CD14-positive monocyte (primary cell): ENCODE measurements around the gene KRTAP10-5. TPM values are rescaled to one million over a fixed set of nuclear protein-coding genes. Genes with fewer than 3 reads are reported as not detected.
"Not testable (repeated sequence)": the region's sequence is repeated elsewhere in the genome, so short reads cannot be mapped to it uniquely, and the experiment has no call there.

ENCODE experiments used
- DNase-seq, 3 donors: peaks; one replicate each; pipeline ENCODE4 v3.0.0-alpha.2; 2011 to 2022
- H2AFZ ChIP-seq: 2 replicates; pipeline ENCODE4 v1.6.0; 2012; ENCODE audit warnings: mild to moderate bottlenecking, low read depth, low read length, inconsistent platforms; ENCODE audit not compliant: insufficient read depth, poor library complexity, severe bottlenecking
- H3K27ac ChIP-seq, 2 donors: 1 replicate in 1 of 2; 2 replicates in 1 of 2; pipeline ENCODE4 v1.5.1; 2012 to 2013; ENCODE audit warnings: low read length in 2 of 2, control low read depth in 1 of 2, inconsistent platforms in 1 of 2, low read depth in 1 of 2, mild to moderate bottlenecking in 1 of 2
- H3K27me3 ChIP-seq, 2 donors: one replicate each; pipeline versions ENCODE4 v1.6.0 to v1.6.1; 2011 to 2013; ENCODE audit warnings: low read length in 2 of 2; ENCODE audit not compliant: control insufficient read depth in 2 of 2, insufficient read depth in 2 of 2
- H3K36me3 ChIP-seq, 2 donors: replicated peaks in 1 of 2; 1 replicate in 1 of 2; 2 replicates in 1 of 2; pipeline versions ENCODE4 v1.5.1 to v1.6.1; 2012 to 2013; ENCODE audit warnings: low read length in 2 of 2, control low read depth in 1 of 2, inconsistent platforms in 1 of 2, mild to moderate bottlenecking in 1 of 2; ENCODE audit not compliant: insufficient read depth in 2 of 2, control insufficient read depth in 1 of 2
- H3K4me1 ChIP-seq, 2 donors: 1 replicate in 1 of 2; 2 replicates in 1 of 2; pipeline versions ENCODE4 v1.5.1 to v1.6.1; 2012 to 2013; ENCODE audit warnings: low read length in 2 of 2, control low read depth in 1 of 2, inconsistent platforms in 1 of 2, mild to moderate bottlenecking in 1 of 2, moderate library complexity in 1 of 2; ENCODE audit not compliant: insufficient read depth in 2 of 2, control insufficient read depth in 1 of 2
- H3K4me2 ChIP-seq: replicated peaks from 2 replicates; pipeline ENCODE3; 2012; ENCODE audit warnings: low read length, moderate library complexity, mild to moderate bottlenecking; ENCODE audit not compliant: poor library complexity, severe bottlenecking; ENCODE audit errors: extremely low read depth
- H3K4me3 ChIP-seq, 3 experiments: fragments of 200-600 bp in 1 of 3; sonication (generic) in 1 of 3; replicated peaks in 1 of 3; 1 replicate in 2 of 3; 2 replicates in 1 of 3; pipeline ENCODE4 v1.5.1; 2011 to 2013; ENCODE audit warnings: low read length in 3 of 3, mild to moderate bottlenecking in 3 of 3, control low read depth in 2 of 3, low read depth in 2 of 3, inconsistent platforms in 1 of 3, moderate library complexity in 1 of 3
- H3K79me2 ChIP-seq: 2 replicates; pipeline ENCODE4 v1.6.0; 2012; ENCODE audit warnings: mild to moderate bottlenecking, control low read depth, inconsistent platforms, low read length, moderate library complexity; ENCODE audit not compliant: insufficient read depth
- H3K9ac ChIP-seq: 2 replicates; pipeline ENCODE4 v1.6.0; 2017; ENCODE audit warnings: low read length, mild to moderate bottlenecking; ENCODE audit not compliant: insufficient read depth, poor library complexity, severe bottlenecking
- H3K9me3 ChIP-seq, 2 donors: replicated peaks in 1 of 2; 1 replicate in 1 of 2; 2 replicates in 1 of 2; pipeline versions ENCODE4 v1.5.1 to v1.6.1; 2012 to 2013; ENCODE audit warnings: low read length in 2 of 2, control low read depth in 1 of 2; ENCODE audit not compliant: control insufficient read depth in 1 of 2, insufficient read depth in 1 of 2
- H4K20me1 ChIP-seq: 2 replicates; pipeline ENCODE4 v1.6.0; 2012; ENCODE audit warnings: mild to moderate bottlenecking, low read length, control low read depth, moderate library complexity; ENCODE audit not compliant: insufficient read depth
- H3K27ac Mint-ChIP-seq, 7 donors: one replicate each; pipeline ENCODE4 v1.8.0; 2020; ENCODE audit warnings: mild to moderate bottlenecking in 7 of 7, mixed read lengths in 7 of 7, moderate library complexity in 6 of 7, inconsistent platforms in 2 of 7
- H3K27me3 Mint-ChIP-seq, 3 donors: one replicate each; pipeline ENCODE4 v1.8.0; 2021 to 2022; ENCODE audit warnings: low read depth in 3 of 3, mild to moderate bottlenecking in 3 of 3, mixed read lengths in 3 of 3, moderate library complexity in 3 of 3, inconsistent platforms in 1 of 3
- H3K36me3 Mint-ChIP-seq, 2 donors: one replicate each; pipeline ENCODE4 v1.8.0; 2020; ENCODE audit warnings: mixed read lengths in 2 of 2, inconsistent platforms in 1 of 2, mild to moderate bottlenecking in 1 of 2
- H3K4me1 Mint-ChIP-seq: one replicate; pipeline ENCODE4 v1.8.0; 2020; ENCODE audit warnings: mild to moderate bottlenecking, mixed read lengths
- H3K4me3 Mint-ChIP-seq, 2 donors: one replicate each; pipeline ENCODE4 v1.8.0; 2020; ENCODE audit warnings: mild to moderate bottlenecking in 2 of 2, mixed read lengths in 2 of 2, moderate library complexity in 1 of 2
- H3K9me3 Mint-ChIP-seq, 7 donors: one replicate each; pipeline ENCODE4 v1.8.0; 2020 to 2022; ENCODE audit warnings: mixed read lengths in 7 of 7, mild to moderate bottlenecking in 6 of 7, moderate library complexity in 6 of 7, inconsistent platforms in 2 of 7
- CTCF ChIP-seq: fragments of 200-600 bp; IDR thresholded peaks from one replicate; pipeline ENCODE4 v1.8.0; 2022; ENCODE audit warnings: antibody characterized with exemption, mild to moderate bottlenecking
- WGBS: methylation state at CpG from one replicate; pipeline ENCODE4 v1.1.5; 2013; ENCODE audit warnings: missing lambda C conversion rate; ENCODE audit not compliant: insufficient coverage; 5-methylcytosine and 5-hydroxymethylcytosine counted together
- intact Hi-C, 2 donors: fragments of 100-400 bp; cut with micrococcal nuclease; formaldehyde crosslinking; loops; one replicate each; pipeline versions ENCODE4 v1.15.0 to v1.15.1; 2023
- polyA plus RNA-seq, 3 donors: library from polyadenylated mRNA; depleted of rRNA in 1 of 3; unstranded in 2 of 3; stranded (reverse) in 1 of 3; fragments of 300-500 nt in 2 of 3; fragments of >200 nt in 1 of 3; fragmentation: Illumina TruSeq in 2 of 3; gene quantifications; 1 replicate in 2 of 3; 2 replicates in 1 of 3; pipeline ENCODE4 v1.2.3, GENCODE V29; 2012 to 2021

Gene KRTAP10-5
- polyA plus RNA-seq, 3 donors: not detected

DNA sequence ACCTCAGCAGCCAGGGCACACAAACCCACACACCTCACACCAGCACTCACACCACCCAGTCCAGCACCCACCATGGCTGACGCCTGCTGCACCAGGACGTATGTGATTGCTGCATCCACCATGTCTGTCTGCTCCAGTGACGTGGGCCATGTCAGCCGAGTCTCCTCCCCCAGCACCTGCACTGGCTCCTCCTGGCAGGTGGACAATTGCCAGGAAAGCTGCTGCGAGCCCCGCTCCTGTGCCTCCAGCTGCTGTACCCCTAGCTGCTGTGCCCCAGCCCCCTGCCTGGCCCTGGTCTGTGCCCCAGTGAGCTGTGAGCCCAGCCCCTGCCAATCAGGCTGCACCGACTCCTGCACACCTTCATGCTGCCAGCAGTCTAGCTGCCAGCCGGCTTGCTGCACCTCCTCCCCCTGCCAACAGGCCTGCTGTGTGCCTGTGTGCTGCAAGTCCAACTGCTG lies 31.7 kb upstream of the KRTAP10-5 start, which contains the start of gene KRTAP10-8:
KRTAP10-8 (plus strand) TSS at position 51 of the 458 bp plus-strand sequence; CDS start at position 73, 22 bp downstream.
- WGBS: 97% methylated on average over 8 of the region's 8 CpGs
- Histone ChIP-seq H3K27ac (no peak within 1 kb of the TSS), H3K9me3 (peaks cover 19 to 25% of the 10 kb centered on the region in 2 donors), H3K27me3 (no peaks in the 10 kb centered on the region), H2AFZ (no peak within 1 kb of the TSS), H3K4me2 (no peak within 1 kb of the TSS), H3K4me3 (no peak within 1 kb of the TSS), H3K4me1 (no peaks in the 10 kb centered on the region), H3K9ac (no peak within 1 kb of the TSS), H4K20me1 (no peaks in the 10 kb centered on the region), H3K79me2 (no peaks in the 10 kb centered on the region), H3K36me3 (no peaks in the 10 kb centered on the region)
- TF ChIP-seq CTCF: no peak
- Mint-ChIP-seq H3K4me3 (no peak within 1 kb of the TSS), H3K27me3 (peaks cover 0 to 9% (median 3%) of the 10 kb centered on the region in 3 donors), H3K27ac (no peak within 1 kb of the TSS), H3K4me1 (no peaks in the 10 kb centered on the region), H3K9me3 (peaks cover 20 to 37% (median 31%) of the 10 kb centered on the region in 7 donors), H3K36me3 (no peaks in the 10 kb centered on the region)
- no peak for DNase-seq
- intact Hi-C loops: no loop called here

DNA sequence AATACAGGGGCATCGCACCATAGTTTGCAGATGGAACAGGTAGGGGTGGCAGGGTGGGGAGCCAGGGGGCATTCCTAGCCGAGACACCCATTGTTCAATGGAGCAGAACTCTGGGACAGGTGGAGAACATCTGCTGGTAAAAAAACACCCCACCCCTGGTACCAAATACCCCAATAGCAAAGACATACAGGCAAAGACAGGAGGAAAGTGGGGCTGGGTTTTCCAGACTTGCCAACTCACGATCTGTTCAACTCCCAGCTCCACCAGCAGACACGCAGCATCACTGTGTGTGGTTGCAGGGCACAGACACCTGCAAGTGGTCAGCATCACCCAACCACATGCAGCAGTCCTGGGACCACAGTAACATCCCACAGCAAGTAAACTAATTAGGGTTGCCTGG lies 31.1 kb upstream of the KRTAP10-5 start:
- H3K4me3 ChIP-seq: no peak overlapping the region
- H4K20me1 ChIP-seq: no peaks in the 10 kb centered on the region
- peaks cover 19 to 25% of the 10 kb centered on the region in 2 donors for H3K9me3 ChIP-seq
- H3K36me3 Mint-ChIP-seq: no peaks in the 10 kb centered on the region
- no peaks in the 10 kb centered on the region for H3K79me2 ChIP-seq
- intact Hi-C loops: no loop called here
- no peaks in the 10 kb centered on the region for H3K4me1 ChIP-seq
- DNase-seq: no peak
- no peak overlapping the region for H2AFZ ChIP-seq
- H3K9ac ChIP-seq: no peak overlapping the region
- H3K36me3 ChIP-seq: no peaks in the 10 kb centered on the region
- H3K27ac Mint-ChIP-seq: no peak overlapping the region
- H3K4me2 ChIP-seq: no peak overlapping the region
- no peak overlapping the region for H3K27ac ChIP-seq
- no CpG with 5 or more reads among the region's 4 CpGs for WGBS
- H3K9me3 Mint-ChIP-seq: peaks cover 22 to 37% (median 31%) of the 10 kb centered on the region in 7 donors
- H3K4me1 Mint-ChIP-seq: no peaks in the 10 kb centered on the region
- H3K27me3 ChIP-seq: no peaks in the 10 kb centered on the region
- H3K4me3 Mint-ChIP-seq: no peak overlapping the region
- H3K27me3 Mint-ChIP-seq: peaks cover 3 to 9% (median 3%) of the 10 kb centered on the region in 3 donors
- TF ChIP-seq CTCF: no peak

DNA sequence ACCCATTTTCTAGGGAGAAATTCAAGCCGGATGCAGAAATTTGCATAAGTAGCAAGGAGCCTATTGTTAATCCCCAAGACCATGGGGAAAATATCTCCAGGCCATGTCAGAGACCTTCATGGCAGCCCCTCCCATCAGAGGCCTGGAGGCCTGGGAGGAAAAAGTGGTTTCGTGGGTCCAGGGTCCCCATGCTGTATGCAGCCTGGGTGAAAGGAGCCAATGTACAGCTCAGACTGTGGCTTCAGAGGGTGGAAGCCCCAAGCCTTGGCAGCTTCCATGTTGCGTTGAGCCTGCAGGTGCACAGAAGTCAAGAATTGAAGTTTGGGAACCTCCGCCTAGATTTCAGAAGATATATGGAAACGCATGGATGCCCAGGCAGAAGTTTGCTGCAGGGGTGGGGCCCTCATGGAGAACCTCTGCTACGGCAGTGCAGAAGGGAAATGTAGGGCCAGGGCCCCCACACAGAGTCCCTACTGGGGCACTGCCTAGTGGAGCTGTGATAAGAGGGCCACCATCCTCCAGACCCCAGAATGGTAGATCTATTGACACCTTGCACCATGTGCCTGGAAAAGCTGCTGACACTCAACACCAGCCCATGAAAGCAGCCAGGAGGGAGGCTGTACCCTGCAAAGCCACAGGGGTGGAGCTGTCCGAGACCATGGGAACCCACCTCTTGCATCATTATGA lies 29.9 kb upstream of the KRTAP10-5 start:
- H3K27ac Mint-ChIP-seq, H2AFZ ChIP-seq, DNase-seq, H3K36me3 Mint-ChIP-seq, H3K9ac ChIP-seq, H4K20me1 ChIP-seq, H3K4me3 Mint-ChIP-seq, H3K4me1 Mint-ChIP-seq, H3K36me3 ChIP-seq, H3K27ac ChIP-seq, H3K79me2 ChIP-seq, H3K27me3 Mint-ChIP-seq, H3K27me3 ChIP-seq, H3K4me3 ChIP-seq, H3K4me1 ChIP-seq, H3K4me2 ChIP-seq, intact Hi-C loops: not testable (repeated sequence)
- 96% methylated on average over 4 of the region's 7 CpGs for WGBS
- peaks cover 19 to 25% of the 10 kb centered on the region in 2 donors for H3K9me3 ChIP-seq
- H3K9me3 Mint-ChIP-seq: peaks cover 23 to 41% (median 32%) of the 10 kb centered on the region in 7 donors
